ENCODE data around the gene ENTREP1. TPM values are rescaled to one million over a fixed set of nuclear protein-coding genes. Genes with fewer than 3 reads are reported as not detected.
A peak's percentile ranks its signal among the peaks of the same experiment; 100 is the strongest.

Gene ENTREP1
- total and polyA plus RNA-seq, 10 donors = 0.61 to 2.6 (median 1.2) TPM

DNA sequence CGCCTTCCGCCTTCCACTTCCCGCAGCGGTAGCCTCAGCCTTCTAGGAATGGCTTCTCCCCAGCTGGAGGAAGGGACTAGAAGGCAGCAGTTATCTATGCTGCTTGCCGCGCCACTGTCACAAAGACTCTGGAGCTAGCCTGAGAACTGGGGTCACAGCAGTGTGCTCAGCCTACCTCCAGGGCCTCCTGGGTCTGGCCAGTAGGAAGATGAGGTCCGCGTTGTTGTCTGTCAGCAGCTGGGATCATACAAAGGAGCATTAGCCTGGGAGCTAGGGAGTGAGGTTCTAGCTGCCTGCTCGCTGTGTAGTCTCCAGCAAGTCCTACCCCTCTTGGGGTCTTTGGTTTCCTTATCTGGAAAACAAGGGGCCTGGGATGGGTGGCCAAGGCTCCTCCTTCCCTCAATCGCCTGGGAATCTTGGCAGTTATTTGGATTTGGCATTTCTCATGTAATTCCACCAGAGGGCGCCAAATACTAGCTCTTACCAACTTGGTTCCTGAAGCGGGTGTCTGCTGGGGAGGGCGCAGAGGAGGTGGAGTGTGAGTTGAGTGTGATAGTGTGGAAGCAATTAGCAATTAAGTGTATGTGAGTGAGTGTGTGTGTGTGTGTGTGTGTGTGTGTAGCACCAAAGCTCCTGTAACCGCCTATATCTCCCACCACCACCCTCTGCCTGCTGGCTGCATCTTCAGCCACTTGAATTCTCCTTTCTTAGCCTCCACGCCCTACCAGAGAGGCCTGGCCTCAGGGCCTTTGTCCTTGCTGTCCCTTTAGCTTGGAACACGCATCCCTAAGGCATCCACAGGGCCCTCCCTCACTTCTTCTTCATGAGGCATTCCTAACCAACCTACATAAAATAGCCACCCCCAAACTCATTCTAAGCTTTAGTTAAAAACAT, 97.1 kb downstream of the ENTREP1 start:
- WGBS, 5 donors = 56 to 62% (median 60%) methylated on average over 16 of the region's 16 CpGs
- Histone ChIP-seq H3K4me1 (no peaks in the 10 kb centered on the region), H3K27ac (no peak overlapping the region), H3K27me3 (replicated peaks in 1 of 7) (peaks cover 0 to 20% (median 0%) of the 10 kb centered on the region in 7 donors), H3K36me3 (no peaks in the 10 kb centered on the region), H3K9me3 (no peaks in the 10 kb centered on the region), H3K4me3 (no peak overlapping the region)
- intact Hi-C loops (cut with DNase I; ENCODE audit: low total_unique reads) = loop anchor here (10.0 kb wide), 2 partner anchors 123 to 493 kb away; no protein-coding TSS in a partner anchor
- DNase-seq = no peak
- TF ChIP-seq, protein P1, sequence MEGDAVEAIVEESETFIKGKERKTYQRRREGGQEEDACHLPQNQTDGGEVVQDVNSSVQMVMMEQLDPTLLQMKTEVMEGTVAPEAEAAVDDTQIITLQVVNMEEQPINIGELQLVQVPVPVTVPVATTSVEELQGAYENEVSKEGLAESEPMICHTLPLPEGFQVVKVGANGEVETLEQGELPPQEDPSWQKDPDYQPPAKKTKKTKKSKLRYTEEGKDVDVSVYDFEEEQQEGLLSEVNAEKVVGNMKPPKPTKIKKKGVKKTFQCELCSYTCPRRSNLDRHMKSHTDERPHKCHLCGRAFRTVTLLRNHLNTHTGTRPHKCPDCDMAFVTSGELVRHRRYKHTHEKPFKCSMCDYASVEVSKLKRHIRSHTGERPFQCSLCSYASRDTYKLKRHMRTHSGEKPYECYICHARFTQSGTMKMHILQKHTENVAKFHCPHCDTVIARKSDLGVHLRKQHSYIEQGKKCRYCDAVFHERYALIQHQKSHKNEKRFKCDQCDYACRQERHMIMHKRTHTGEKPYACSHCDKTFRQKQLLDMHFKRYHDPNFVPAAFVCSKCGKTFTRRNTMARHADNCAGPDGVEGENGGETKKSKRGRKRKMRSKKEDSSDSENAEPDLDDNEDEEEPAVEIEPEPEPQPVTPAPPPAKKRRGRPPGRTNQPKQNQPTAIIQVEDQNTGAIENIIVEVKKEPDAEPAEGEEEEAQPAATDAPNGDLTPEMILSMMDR (IDR thresholded peaks at IDR 0.05 in 8 of 11, conservative IDR thresholded peaks at IDR 0.05 in 3 of 11) = peak; percentile 47 to 83 (median 77)
- TF ChIP-seq POLR2A (IDR thresholded peaks at IDR 0.05) = no peak
- no peak for TF ChIP-seq POLR2AphosphoS5 (IDR thresholded peaks at IDR 0.05)

DNA sequence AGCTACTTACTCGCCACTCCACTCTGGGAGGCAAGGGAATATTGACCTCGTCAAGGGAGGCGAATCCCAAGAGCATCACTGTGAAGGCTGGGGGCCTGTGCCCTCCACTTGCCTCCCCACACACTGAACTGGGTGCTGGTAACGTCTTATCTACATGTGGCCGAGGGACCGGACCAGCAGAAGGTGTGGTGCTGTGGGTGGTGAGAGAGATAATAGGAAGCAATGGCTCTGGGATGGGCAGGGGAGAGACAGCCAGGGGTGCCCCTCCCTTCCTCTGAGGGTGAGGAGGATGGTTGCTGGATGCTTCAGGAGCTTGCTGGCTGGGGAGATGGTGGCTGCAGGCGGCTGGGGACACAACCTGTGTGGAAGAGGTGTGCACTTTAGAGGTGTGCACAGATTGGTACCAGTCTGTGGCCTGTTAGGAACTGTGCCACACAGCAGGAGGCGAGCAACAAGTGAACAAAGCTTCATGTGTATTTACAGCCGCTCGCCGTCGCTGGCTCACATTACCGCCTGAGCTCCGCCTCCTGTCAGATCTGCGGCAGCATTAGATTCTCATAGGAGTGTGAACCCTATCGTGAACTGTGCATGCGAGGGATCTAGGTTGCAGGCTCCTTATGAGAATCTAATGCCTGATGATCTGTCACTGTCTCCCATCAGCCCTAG, 100.3 kb downstream of the ENTREP1 start:
- H3K27ac ChIP-seq = no peak overlapping the region
- TF ChIP-seq POLR2AphosphoS5 (IDR thresholded peaks at IDR 0.05) (no peak), POLR2A (IDR thresholded peaks at IDR 0.05) (no peak)
- TF ChIP-seq, protein P1 (IDR thresholded peaks at IDR 0.05 in 8 of 11, conservative IDR thresholded peaks at IDR 0.05 in 3 of 11) = no peak
- H3K36me3 ChIP-seq = no peaks in the 10 kb centered on the region
- no peak for DNase-seq
- intact Hi-C loops (cut with DNase I; ENCODE audit: low total_unique reads) = loop anchor here (10.0 kb wide), 2 partner anchors 120 to 490 kb away; no protein-coding TSS in a partner anchor
- WGBS, 5 donors = 86 to 95% (median 88%) methylated on average over 17 of the region's 17 CpGs
- no peak overlapping the region for H3K4me3 ChIP-seq
- peaks cover 0 to 13% (median 0%) of the 10 kb centered on the region in 7 donors for H3K27me3 ChIP-seq (replicated peaks in 1 of 7)
- no peaks in the 10 kb centered on the region for H3K9me3 ChIP-seq
- no peaks in the 10 kb centered on the region for H3K4me1 ChIP-seq

DNA sequence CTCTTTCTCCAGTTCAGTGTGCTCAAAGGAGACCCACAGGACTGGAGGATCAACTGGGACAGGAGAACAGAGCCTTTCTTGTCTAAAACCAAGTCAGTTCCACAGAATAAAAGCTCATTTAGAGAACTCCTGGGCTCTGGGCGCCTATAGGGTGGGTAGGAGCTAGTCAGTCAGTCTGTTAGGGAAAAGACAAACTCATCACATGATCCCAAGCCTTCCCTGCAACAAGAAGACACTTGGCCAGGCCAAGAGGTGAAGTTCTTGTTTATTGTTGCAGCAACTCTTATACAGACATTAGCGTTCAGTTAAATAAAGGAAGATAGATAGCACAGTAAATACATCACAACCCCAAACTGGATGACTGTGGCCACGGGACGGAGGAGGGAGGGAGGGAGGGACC, 102.3 kb downstream of the ENTREP1 start:
- no peaks in the 10 kb centered on the region for H3K9me3 ChIP-seq
- no peak for TF ChIP-seq POLR2AphosphoS5 (IDR thresholded peaks at IDR 0.05)
- TF ChIP-seq POLR2A (IDR thresholded peaks at IDR 0.05) = no peak
- TF ChIP-seq, protein P1 (IDR thresholded peaks at IDR 0.05 in 8 of 11, conservative IDR thresholded peaks at IDR 0.05 in 3 of 11) = no peak
- H3K36me3 ChIP-seq = peaks cover 0 to 6% (median 0%) of the 10 kb centered on the region in 6 donors
- no peaks in the 10 kb centered on the region for H3K4me1 ChIP-seq
- DNase-seq = no peak
- no peak overlapping the region for H3K27ac ChIP-seq
- intact Hi-C loops (cut with DNase I; ENCODE audit: low total_unique reads) = loop anchor here (10.0 kb wide), 2 partner anchors 118 to 488 kb away; no protein-coding TSS in a partner anchor
- 83 to 88% (median 87%) methylated on average over 4 of the region's 4 CpGs for WGBS, 5 donors
- H3K27me3 ChIP-seq (replicated peaks in 1 of 7) = no peaks in the 10 kb centered on the region
- no peak overlapping the region for H3K4me3 ChIP-seq
